Neural progenitor cell (in vitro differentiated cells): ENCODE measurements around the gene TM4SF5.

Experiments used
- EZH2 ChIP-seq: fragments of 200-600 bp; sonication (generic); IDR thresholded peaks from 2 replicates; pipeline ENCODE4 v1.6.1; 2017; ENCODE audit warnings: antibody characterized with exemption, mild to moderate bottlenecking, moderate library complexity
- TF ChIP-seq, protein P1 (sequence below): fragments of 200-600 bp; sonication (generic); IDR thresholded peaks from 2 replicates; pipeline ENCODE4 v1.5.1; 2017; ENCODE audit warnings: antibody characterized with exemption, mild to moderate bottlenecking

- TF ChIP-seq, protein P1, sequence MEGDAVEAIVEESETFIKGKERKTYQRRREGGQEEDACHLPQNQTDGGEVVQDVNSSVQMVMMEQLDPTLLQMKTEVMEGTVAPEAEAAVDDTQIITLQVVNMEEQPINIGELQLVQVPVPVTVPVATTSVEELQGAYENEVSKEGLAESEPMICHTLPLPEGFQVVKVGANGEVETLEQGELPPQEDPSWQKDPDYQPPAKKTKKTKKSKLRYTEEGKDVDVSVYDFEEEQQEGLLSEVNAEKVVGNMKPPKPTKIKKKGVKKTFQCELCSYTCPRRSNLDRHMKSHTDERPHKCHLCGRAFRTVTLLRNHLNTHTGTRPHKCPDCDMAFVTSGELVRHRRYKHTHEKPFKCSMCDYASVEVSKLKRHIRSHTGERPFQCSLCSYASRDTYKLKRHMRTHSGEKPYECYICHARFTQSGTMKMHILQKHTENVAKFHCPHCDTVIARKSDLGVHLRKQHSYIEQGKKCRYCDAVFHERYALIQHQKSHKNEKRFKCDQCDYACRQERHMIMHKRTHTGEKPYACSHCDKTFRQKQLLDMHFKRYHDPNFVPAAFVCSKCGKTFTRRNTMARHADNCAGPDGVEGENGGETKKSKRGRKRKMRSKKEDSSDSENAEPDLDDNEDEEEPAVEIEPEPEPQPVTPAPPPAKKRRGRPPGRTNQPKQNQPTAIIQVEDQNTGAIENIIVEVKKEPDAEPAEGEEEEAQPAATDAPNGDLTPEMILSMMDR, result no peak
- no peak for TF ChIP-seq EZH2
These were observed 14.4 kb downstream of the TM4SF5 start, which contains the start of gene VMO1 for GRCh38 chr17:4786106-4786511.
